HepG2 (cell line): ENCODE measurements around the gene ELP5. TPM values are rescaled to one million over a fixed set of nuclear protein-coding genes. Genes with fewer than 3 reads are reported as not detected.

ENCODE experiments used
- AGO2 ChIP-seq: fragments of 200-400 bp; formaldehyde crosslinking; optimal IDR thresholded peaks from 2 replicates; pipeline ENCODE3; 2017; ENCODE audit warnings: mild to moderate bottlenecking, low read depth, low read length, moderate library complexity
- BCLAF1 ChIP-seq: fragments of 450-650 bp; IDR thresholded peaks from 2 replicates; pipeline ENCODE4 v1.6.1; 2017; ENCODE audit warnings: mild to moderate bottlenecking
- CENPT ChIP-seq: sonication (generic); formaldehyde crosslinking; IDR thresholded peaks from 2 replicates; pipeline ENCODE4 v1.8.0; 2022; ENCODE audit warnings: low read depth, mild to moderate bottlenecking, moderate library complexity, missing genetic modification reagents
- FOXK2 ChIP-seq: fragments of 450-650 bp; IDR thresholded peaks from 2 replicates; pipeline ENCODE4 v1.6.1; 2016
- GATAD1 ChIP-seq: IDR thresholded peaks from 2 replicates; pipeline ENCODE4 v1.6.1; 2016; ENCODE audit warnings: missing genetic modification reagents, missing compliant biosample characterization
- GPN1 ChIP-seq: sonication (generic); formaldehyde crosslinking; IDR thresholded peaks from 2 replicates; pipeline ENCODE4 v1.5.1; 2020; ENCODE audit warnings: missing genetic modification reagents, borderline replicate concordance
- IRF2 ChIP-seq: IDR thresholded peaks from 2 replicates; pipeline ENCODE4 v1.6.1; 2018; ENCODE audit warnings: missing genetic modification reagents, missing compliant biosample characterization
- PCBP1 ChIP-seq: fragments of 200-400 bp; formaldehyde crosslinking; IDR thresholded peaks from 2 replicates; pipeline ENCODE4 v1.6.1; 2017; ENCODE audit warnings: mild to moderate bottlenecking, low read depth, low read length, borderline replicate concordance
- PITX1 ChIP-seq: sonication (generic); formaldehyde crosslinking; IDR thresholded peaks from 2 replicates; pipeline ENCODE4 v1.5.1; 2020; ENCODE audit warnings: mild to moderate bottlenecking, missing genetic modification reagents
- PLSCR1 ChIP-seq: sonication (generic); formaldehyde crosslinking; IDR thresholded peaks from 2 replicates; pipeline ENCODE4 v1.5.0; 2020; ENCODE audit warnings: missing genetic modification reagents, mild to moderate bottlenecking, borderline replicate concordance
- POLR2A ChIP-seq, 2 experiments: IDR thresholded peaks; 2 replicates each; pipeline ENCODE4 v1.6.1; 2011; ENCODE audit warnings: low read depth in 2 of 2, low read length in 2 of 2, mild to moderate bottlenecking in 1 of 2, moderate library complexity in 1 of 2; ENCODE audit not compliant: insufficient read depth in 1 of 2
- RORA ChIP-seq: sonication (generic); formaldehyde crosslinking; IDR thresholded peaks from 2 replicates; pipeline ENCODE4 v1.5.0; 2020; ENCODE audit warnings: mild to moderate bottlenecking, missing genetic modification reagents, moderate library complexity
- SALL1 ChIP-seq: sonication (generic); formaldehyde crosslinking; IDR thresholded peaks from 2 replicates; pipeline ENCODE4 v1.8.0; 2022; ENCODE audit warnings: mild to moderate bottlenecking, missing genetic modification reagents
- SMAD3 ChIP-seq: sonication (generic); formaldehyde crosslinking; IDR thresholded peaks from 2 replicates; pipeline ENCODE4 v1.4.0; 2020; ENCODE audit warnings: missing genetic modification reagents
- TP53 ChIP-seq: sonication (generic); formaldehyde crosslinking; conservative IDR thresholded peaks from 2 replicates; pipeline ENCODE4 v1.4.0; 2020; ENCODE audit warnings: missing genetic modification reagents
- TRIM24 ChIP-seq: sonication (generic); formaldehyde crosslinking; IDR thresholded peaks from 2 replicates; pipeline ENCODE4 v1.8.0; 2022; ENCODE audit warnings: mild to moderate bottlenecking, missing genetic modification reagents
- WIZ ChIP-seq: sonication (generic); formaldehyde crosslinking; IDR thresholded peaks from 2 replicates; pipeline ENCODE4 v1.5.1; 2020; ENCODE audit warnings: mild to moderate bottlenecking, missing genetic modification reagents
- YY1 ChIP-seq: IDR thresholded peaks from 2 replicates; pipeline ENCODE4 v1.6.1; 2011; ENCODE audit warnings: low read length, low read depth, moderate library complexity, mild to moderate bottlenecking; ENCODE audit not compliant: insufficient read depth, insufficient replicate concordance
- ZBTB10 ChIP-seq: sonication (generic); formaldehyde crosslinking; IDR thresholded peaks from 2 replicates; pipeline ENCODE4 v1.4.0; 2020; ENCODE audit warnings: missing genetic modification reagents, borderline replicate concordance
- ZNF550 ChIP-seq: sonication (generic); formaldehyde crosslinking; IDR thresholded peaks from 2 replicates; pipeline ENCODE4 v1.4.0; 2020; ENCODE audit warnings: mild to moderate bottlenecking, missing genetic modification reagents, borderline replicate concordance
- ZNF703 ChIP-seq: sonication (generic); formaldehyde crosslinking; IDR thresholded peaks from 2 replicates; pipeline ENCODE4 v1.5.1; 2020; ENCODE audit warnings: missing genetic modification reagents, mild to moderate bottlenecking, moderate library complexity, borderline replicate concordance
- ZNF891 ChIP-seq: sonication (generic); formaldehyde crosslinking; IDR thresholded peaks from 2 replicates; pipeline ENCODE4 v1.5.0; 2020; ENCODE audit warnings: mild to moderate bottlenecking, missing genetic modification reagents
- ZSCAN30 ChIP-seq: sonication (generic); formaldehyde crosslinking; IDR thresholded peaks from 2 replicates; pipeline ENCODE4 v1.5.0; 2020; ENCODE audit warnings: mild to moderate bottlenecking, missing genetic modification reagents
- polyA plus RNA-seq, 8 experiments: library from polyadenylated mRNA; depleted of rRNA in 3 of 8; stranded (reverse) in 7 of 8; unstranded in 1 of 8; fragments of >200 nt; fragmentation: Illumina TruSeq in 4 of 8; extraction: Trizol in 4 of 8; gene quantifications; 2 replicates each; pipeline versions ENCODE4 v1.2.1 to v1.2.3, GENCODE V29; 2011 to 2016; ENCODE audit warnings: low read depth in 4 of 8, missing spikeins in 1 of 8, mixed read lengths in 1 of 8; ENCODE audit not compliant: insufficient read depth in 1 of 8
- total RNA-seq, 5 experiments: library from RNA; depleted of rRNA; stranded (reverse); fragments of >200 nt; fragmentation: Illumina TruSeq; extraction: Trizol; gene quantifications; 2 replicates each; pipeline ENCODE4 v1.2.3, GENCODE V29; 2016; ENCODE audit warnings: low read depth in 1 of 5
- TF ChIP-seq, protein P1 (sequence below): sonication (generic); formaldehyde crosslinking; IDR thresholded peaks from 2 replicates; pipeline ENCODE4 v1.8.1; 2023; ENCODE audit warnings: mild to moderate bottlenecking, moderate library complexity, missing genetic modification reagents

Gene ELP5
- total and polyA plus RNA-seq, 2 of the 13 experiments (the other 11 are each of a cell fraction or from before 2014, with no cell fraction given) = 67.6 to 69.8 TPM

GRCh38 chr17:7258731-7259554, 6.9 kb downstream of the ELP5 start (continued):
- no peak for TF ChIP-seq SMAD3 (CRISPR knock-in tag)
- TF ChIP-seq PITX1 (CRISPR knock-in tag) = peak; percentile 69; the same call in 1 of the 2 replicates
- no peak for TF ChIP-seq ZBTB10 (CRISPR knock-in tag)
- TF ChIP-seq ZNF550 (CRISPR knock-in tag) = no peak
- peak; percentile 43; the same call in 1 of the 2 replicates for TF ChIP-seq IRF2
- no peak for TF ChIP-seq TP53 (CRISPR knock-in tag)
- TF ChIP-seq WIZ (CRISPR knock-in tag) = no peak
- no peak for TF ChIP-seq AGO2
- TF ChIP-seq PLSCR1 (CRISPR knock-in tag) = no peak
- TF ChIP-seq FOXK2 = no peak
- TF ChIP-seq YY1 = peak; percentile 34
- TF ChIP-seq ZNF703 = no peak
- TF ChIP-seq ZNF891 (CRISPR knock-in tag) = no peak
- TF ChIP-seq PCBP1 = no peak
- no peak for TF ChIP-seq ZSCAN30 (CRISPR knock-in tag)
- peak; percentile 41 to 60; a peak in 3 of 4 replicates for TF ChIP-seq POLR2A (IDR thresholded peaks at IDR 0.05; ENCODE audit: insufficient read depth in 1 of 2, low read depth in 2 of 2, low read length in 2 of 2)
- TF ChIP-seq GPN1 (CRISPR knock-in tag) = no peak
- TF ChIP-seq, protein P1, sequence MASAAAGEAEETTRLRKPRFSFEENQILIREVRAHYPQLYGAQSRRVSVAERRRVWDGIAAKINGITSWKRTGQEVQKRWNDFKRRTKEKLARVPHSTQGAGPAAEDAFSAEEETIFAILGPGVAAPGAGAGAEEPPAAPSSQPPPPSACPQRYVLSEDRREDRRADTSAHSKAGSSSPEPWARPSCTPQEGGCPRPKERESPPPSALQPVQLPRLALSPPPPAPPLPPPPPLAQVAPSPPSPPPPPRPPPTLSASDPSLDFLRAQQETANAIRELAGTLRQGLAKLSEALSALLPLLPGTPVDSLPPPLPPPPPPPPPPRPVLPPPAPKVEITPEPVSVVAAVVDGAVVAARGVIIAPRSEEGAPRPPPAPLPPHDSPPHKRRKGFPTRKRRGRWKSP (CRISPR knock-in tag) = peak; percentile 71; the same call in 1 of the 2 replicates
- TF ChIP-seq CENPT (CRISPR knock-in tag) = no peak
- TF ChIP-seq SALL1 = peak; percentile 78
- TF ChIP-seq GATAD1 (CRISPR knock-in tag) = no peak
- TF ChIP-seq TRIM24 (CRISPR knock-in tag) = no peak
- TF ChIP-seq RORA (CRISPR knock-in tag) = no peak
- TF ChIP-seq BCLAF1 = no peak
